HCEC 1CT (cell line): Measurements from ENCODE around the gene BTRC.

Experiments
- DNase-seq: peaks from one replicate; pipeline ENCODE4 v3.0.0-alpha.2; 2017

Gene BTRC

DNA sequence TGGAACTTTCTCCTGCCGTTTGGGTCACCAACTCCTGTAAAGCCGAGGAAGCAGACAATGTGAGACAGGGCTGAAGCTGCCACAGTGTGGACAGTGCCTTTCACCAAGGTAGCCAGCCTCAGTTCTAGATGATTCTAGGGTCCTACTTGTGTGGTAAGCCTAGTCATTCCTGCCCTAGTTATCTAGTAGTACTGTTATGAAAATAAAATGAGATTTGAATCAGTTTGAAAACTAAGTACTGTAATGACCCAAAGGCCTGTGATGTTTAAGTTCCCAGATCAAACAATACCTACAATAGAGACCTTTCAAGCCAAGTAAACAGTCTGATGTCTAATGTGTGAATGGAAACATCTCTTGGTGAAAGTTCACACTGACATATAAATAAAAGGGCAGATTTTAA lies 197.0 kb downstream of the BTRC start:
- no peak for DNase-seq

DNA sequence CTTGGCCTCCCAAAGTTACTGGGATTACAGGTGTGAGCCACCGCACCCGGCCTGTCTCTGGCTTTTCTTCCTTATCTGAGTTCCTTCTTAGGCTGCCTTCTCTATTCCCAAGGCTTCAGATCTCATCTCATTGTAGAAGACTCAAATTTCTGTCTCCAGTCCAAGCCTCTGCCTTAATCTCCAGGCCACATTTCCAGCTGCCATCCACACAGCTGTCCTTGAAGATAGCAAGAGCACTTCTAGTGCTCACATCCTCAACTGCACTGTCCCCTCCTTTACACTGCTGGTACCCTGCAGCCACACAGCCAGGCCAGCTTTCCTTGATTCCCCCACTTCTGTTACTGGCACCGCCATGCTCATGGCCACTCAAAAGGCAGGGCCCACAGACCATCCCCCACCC lies 198.5 kb downstream of the BTRC start:
- DNase-seq = no peak

DNA sequence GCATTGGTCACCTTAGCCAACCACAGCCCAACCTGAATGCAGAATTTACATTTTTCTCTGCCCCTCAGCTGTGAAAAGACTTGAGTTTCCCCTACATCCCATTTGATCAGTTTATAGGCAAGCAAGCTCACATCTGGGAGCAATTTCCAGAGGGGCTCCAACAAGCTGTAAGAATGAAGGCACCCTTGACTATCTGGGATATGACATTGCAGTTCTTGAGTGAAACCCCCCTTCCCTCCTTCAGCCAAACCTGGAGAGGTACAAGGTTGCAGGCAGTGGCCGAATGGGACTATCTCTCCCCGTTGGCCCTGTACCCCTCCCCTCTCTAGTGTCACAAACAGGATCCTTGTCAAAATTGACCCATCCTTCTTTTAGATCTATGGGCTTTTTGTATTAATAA lies 203.6 kb downstream of the BTRC start:
- no peak for DNase-seq

DNA sequence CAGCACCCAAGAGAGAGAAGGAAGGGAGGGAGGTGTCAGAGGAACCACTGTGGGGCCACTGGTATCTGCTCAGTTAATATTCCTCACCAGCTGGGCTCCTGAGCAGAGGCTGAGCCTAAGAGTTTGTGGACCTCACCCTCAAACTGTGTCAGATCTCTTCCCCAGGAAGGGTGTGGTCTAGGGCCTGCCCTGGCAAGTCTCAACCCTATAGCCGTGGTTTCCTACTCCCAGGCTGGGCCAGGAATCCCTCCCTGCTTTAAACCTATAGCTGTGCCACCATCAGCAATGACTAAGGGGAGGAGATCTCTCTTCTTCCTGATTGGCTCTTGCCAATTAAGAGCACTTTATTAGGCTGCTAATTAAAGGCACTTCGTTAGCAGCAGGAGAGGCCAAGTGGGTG lies 204.2 kb downstream of the BTRC start:
- DNase-seq = no peak

GRCh38 chr10:101558671-101559595 lies 205.0 kb downstream of the BTRC start:
- DNase-seq = no peak

GRCh38 chr10:101559596-101560297 lies 205.8 kb downstream of the BTRC start:
- no peak for DNase-seq

DNA sequence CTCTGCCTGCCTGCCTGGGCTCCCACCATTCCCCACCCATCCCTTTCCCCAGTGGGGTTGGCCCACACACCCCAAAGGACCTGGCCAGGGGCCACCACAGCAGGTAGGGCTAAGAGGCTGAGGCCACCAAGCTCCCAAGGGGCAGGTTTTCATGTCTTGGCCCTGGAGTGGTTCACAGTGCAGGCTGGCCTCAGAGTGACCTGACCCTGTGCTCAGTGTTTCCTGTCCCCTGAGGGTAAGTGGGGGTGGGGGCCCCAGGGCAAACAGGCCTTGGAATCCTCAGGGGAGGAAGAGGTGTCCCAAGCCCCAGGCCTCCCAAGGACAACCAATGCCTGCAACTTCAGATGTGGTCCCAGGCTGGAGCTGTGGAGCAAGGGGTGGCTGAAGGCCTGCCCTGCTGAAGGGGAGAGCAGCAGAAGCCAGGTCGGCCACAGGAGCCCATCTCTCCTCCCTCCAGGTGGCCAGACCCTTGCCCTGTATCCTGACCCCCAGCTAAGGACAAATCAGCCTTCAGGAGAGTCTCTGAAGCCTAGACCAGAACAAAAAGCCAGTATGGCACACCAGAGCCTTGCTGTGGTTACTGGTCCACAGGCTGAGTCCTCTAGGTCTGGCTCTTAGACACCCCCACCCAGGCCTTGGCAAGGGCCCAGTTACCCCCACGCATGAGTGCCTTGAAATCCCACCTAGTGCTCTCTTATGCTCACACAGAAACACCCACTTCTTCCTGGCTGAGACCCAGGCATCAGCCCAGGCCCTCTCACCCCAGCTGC lies 206.5 kb downstream of the BTRC start:
- DNase-seq = no peak

DNA sequence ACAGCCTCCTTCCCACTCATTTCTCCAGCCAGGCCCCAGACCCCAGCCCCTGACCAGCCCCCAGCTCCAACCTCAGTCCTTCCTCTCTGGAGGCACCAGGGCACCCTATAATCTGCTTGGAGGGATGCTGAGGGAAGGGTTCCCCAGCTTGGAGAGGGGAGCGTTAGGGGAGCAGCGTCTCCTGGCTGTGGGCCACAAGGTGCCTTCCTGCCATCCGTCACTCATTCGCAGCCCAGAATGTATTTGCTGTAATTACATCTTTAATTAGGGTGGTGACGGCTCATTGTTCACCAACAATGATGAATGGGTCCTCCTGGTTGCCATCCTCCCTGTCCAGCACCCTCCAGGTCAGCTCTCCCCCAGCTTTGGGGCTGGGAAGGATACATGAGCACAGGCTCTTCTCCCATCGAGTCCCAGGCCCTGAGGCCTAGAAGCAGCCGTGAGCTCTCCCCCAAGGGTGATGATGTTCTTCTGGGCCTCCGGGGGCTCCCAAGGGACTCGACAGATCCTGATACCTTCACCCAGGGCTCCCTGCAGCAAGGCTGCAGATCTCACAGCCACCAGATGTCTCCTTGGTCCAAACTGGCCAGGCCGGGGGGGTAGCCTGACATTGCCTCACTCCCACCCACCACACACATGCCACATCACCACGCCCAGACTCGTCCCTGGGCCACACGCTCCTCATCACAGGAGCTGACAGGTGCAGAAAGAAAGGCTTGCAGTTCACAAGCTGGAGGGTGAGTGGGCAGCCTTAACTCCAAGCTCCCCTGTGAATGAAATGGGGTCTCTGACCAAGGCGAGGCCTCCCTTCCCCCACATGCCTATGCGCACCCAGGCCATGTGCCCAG lies 207.3 kb downstream of the BTRC start:
- DNase-seq = no peak

DNA sequence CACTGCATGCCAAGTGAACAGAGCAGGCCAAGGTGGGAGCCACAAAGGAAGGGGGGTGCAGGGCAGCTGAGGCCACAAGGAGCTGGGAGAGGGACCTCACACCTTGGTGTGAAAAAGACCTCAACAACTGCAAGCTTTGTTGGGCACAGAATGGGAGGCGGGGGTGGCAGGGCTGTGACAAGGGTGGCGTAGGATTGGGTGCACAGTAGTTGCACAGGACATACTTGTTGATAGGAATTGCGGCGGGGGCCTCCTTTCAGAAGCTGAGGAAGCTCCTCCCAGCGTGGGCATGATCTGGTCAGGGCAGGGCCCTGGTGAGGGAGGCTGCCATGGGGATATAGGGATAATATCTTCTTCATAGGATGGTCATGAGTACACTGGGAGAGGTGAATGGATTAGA lies 208.3 kb downstream of the BTRC start:
- no peak for DNase-seq

DNA sequence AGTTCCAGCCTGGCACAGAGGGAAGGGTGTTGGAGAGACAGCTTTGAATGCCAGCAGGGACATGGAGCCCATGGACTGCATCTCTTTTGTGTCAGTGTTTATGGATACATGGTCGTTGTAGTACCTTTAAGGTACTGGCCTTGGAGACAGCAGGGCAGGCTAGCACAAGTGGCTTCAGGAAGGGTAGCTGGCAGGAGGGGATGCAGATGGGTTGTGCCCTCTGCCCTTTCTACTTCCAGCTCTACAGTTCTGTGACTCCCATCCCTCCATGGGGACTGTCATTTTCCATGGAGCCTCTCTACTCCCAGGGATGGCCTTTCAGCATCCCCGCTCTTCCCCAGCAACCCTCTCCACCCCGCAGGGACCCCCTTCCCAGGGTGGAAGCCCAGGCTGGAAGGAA lies 209.0 kb downstream of the BTRC start:
- no peak for DNase-seq

- no peak for DNase-seq
Observed at GRCh38 chr10:101563497-101564040, 209.6 kb downstream of the BTRC start.

GRCh38 chr10:101564490-101564991 lies 210.6 kb downstream of the BTRC start:
- no peak for DNase-seq

DNA sequence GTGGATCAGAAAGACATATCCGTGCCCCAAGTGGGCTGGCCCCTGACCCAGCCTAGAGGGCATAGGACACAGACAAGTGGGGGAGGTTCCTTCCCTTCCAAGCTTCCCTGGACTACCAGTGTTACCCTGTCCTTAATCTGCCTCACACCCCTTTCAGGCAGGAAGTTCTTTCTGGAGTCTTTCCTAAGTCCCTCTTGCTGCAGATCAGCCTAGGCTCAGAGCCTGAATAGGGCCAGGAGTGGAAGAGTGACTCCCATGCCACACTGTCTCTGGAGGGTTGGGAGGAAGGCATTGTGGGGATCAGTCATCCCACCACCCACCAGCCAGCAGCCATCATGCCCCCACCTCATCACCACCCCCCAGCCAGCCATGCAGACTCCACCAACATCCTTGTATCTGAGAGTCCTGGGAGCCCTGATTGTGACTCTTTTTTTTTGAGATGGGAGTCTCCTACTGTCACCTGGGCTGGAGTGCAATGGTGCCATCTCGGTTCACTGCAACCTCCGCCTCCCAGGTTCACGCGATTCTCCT lies 211.5 kb downstream of the BTRC start:
- no peak for DNase-seq

- DNase-seq = no peak
Observed at GRCh38 chr10:101565936-101566332, 212.0 kb downstream of the BTRC start.

DNA sequence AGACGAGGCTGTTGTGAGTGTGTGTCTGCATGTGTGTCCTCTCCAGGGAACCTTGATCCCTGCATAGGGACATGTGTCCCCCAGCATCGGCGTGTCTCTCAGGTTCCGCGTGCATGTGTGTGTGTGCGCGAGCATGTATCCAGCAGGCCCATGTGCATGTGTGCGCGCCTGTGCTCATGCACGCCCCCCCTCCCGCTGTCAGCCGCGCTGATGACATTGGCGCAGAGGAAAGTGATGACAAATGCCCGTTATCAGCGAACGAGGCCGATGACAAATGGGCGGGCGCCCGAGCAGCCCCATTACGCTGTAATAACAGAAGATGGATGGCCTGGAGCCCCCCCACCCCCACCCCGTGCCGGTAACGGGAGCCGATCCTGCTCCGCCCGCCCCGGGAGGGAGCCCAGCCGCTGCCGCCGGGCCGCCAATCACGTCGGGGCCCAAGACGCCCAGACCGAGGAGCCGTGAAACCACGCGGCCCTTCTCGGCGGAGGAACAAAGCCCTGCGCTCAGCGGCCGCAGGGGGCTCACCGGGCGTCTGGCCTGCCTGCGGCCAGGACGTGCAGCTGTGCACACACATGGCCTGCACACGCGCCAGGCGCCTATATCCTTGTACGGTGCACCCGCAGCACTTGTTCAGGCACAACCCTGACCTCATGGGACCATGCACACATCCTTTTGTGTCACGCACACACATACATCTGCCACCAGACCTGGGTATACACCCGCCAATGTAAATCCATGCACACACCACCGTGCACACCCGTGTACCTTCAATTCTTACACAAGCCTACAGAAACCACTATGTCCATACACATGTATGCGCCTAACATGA lies 212.6 kb downstream of the BTRC start:
- no peak for DNase-seq

GRCh38 chr10:101567165-101568006 lies 213.4 kb downstream of the BTRC start:
- no peak for DNase-seq

DNA sequence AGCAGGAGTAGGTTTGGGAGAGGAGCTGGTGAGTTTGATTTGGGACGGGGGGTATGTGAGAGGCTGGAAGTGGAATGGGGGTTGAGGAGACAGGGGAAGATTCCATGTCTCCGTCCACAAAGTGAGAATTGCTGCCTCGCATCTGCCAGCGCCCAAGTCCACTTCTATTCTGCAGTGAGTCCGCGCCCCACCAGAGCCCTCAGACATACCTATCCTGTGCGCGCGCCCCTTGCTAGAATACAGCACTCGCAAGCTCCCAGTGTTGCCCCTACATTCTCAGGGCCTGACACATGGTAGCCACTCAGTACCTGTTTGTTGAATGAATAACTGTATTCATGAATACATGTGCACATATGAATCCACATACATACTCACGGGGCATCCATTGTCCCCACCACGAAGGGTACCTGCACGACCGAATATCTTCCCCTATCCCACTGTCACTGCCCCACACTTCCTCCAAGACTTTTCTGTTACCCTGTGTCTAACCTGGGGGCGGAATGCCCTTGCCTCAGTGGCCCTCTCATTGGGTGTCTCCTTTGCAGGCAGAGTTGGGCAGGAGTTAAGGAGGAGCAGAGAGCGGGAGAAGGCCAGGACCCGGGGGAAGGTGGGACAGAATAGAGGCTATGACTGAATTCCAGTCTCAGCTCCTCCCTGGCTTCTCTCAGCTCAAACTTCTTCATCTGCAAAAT lies 214.2 kb downstream of the BTRC start:
- DNase-seq = no peak

DNA sequence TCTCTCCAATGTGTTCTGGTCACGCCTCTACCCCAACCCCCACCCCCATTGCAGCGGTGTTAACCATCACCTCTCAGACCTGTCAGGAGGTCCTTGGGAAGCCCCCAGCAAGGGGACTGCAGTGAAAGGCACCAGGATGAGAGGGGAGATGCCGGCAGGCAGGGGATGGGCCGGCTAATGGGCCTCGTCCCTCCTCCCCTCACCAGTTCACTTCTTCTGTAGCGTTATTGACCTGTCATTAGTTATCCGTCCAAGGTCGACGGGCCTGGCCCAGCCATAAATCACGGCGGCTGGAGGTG lies 215.3 kb downstream of the BTRC start:
- DNase-seq = no peak
